Keratinocyte (primary cell): ENCODE data around the gene GPR32. TPM values are rescaled to one million over a fixed set of nuclear protein-coding genes. Genes with fewer than 3 reads are reported as not detected.
"Not testable (repeated sequence)": the region's sequence is repeated elsewhere in the genome, so short reads cannot be mapped to it uniquely, and the experiment has no call there.

ENCODE experiments used
- DNase-seq: peaks from one replicate; pipeline ENCODE4 v3.0.0-alpha.2; 2011; ENCODE audit warnings: low read depth, missing footprints, low spot score
- FAIRE-seq: peaks from 2 replicates; lab custom pipeline; 2011; peaks lifted over from hg19 to GRCh38; lab: Jason Lieb, UNC
- H2AFZ ChIP-seq: 2 replicates; pipeline ENCODE4 v1.6.0; 2012; ENCODE audit warnings: low read length, control low read depth, inconsistent platforms; ENCODE audit not compliant: control insufficient read depth
- H3K27ac ChIP-seq: 2 replicates; pipeline ENCODE4 v1.5.1; 2011; ENCODE audit warnings: low read length; ENCODE audit not compliant: control insufficient read depth, insufficient read depth
- H3K27me3 ChIP-seq: 3 replicates; pipeline ENCODE4 v1.6.0; 2011; ENCODE audit warnings: low read length; ENCODE audit not compliant: control insufficient read depth, insufficient read depth; ENCODE audit errors: extremely low read depth
- H3K36me3 ChIP-seq, 2 experiments: 2 replicates in 1 of 2; 3 replicates in 1 of 2; pipeline ENCODE4 v1.5.1; 2011; ENCODE audit warnings: low read length in 2 of 2, mild to moderate bottlenecking in 1 of 2; ENCODE audit not compliant: control insufficient read depth in 2 of 2, insufficient read depth in 2 of 2; ENCODE audit errors: extremely low read depth in 1 of 2
- H3K4me1 ChIP-seq: 3 replicates; pipeline ENCODE4 v1.5.1; 2011; ENCODE audit warnings: low read length; ENCODE audit not compliant: control insufficient read depth, insufficient read depth; ENCODE audit errors: extremely low read depth
- H3K4me2 ChIP-seq: 3 replicates; pipeline ENCODE4 v1.6.0; 2011; ENCODE audit warnings: low read depth, low read length; ENCODE audit not compliant: control insufficient read depth, insufficient read depth; ENCODE audit errors: extremely low read depth
- H3K4me3 ChIP-seq, 3 experiments: fragments of 200-600 bp in 1 of 3; sonication (generic) in 1 of 3; 2 replicates in 2 of 3; 3 replicates in 1 of 3; pipeline ENCODE4 v1.5.1; 2011 to 2016; ENCODE audit warnings: low read length in 3 of 3, mild to moderate bottlenecking in 3 of 3, control low read depth in 2 of 3, inconsistent platforms in 1 of 3, low read depth in 1 of 3, mixed read lengths in 1 of 3, mixed run types in 1 of 3, moderate library complexity in 1 of 3; ENCODE audit not compliant: control insufficient read depth in 2 of 3, insufficient read depth in 2 of 3; ENCODE audit errors: extremely low read depth in 1 of 3
- H3K79me2 ChIP-seq: 2 replicates; pipeline ENCODE4 v1.6.0; 2012; ENCODE audit warnings: low read length; ENCODE audit not compliant: control insufficient read depth, insufficient read depth
- H3K9ac ChIP-seq: 3 replicates; pipeline ENCODE4 v1.6.0; 2011; ENCODE audit warnings: low read length; ENCODE audit not compliant: control insufficient read depth, insufficient read depth; ENCODE audit errors: extremely low read depth
- H3K9me1 ChIP-seq: 3 replicates; pipeline ENCODE4 v1.6.0; 2011; ENCODE audit warnings: low read length; ENCODE audit not compliant: control insufficient read depth, insufficient read depth; ENCODE audit errors: extremely low read depth
- H3K9me3 ChIP-seq: 2 replicates; pipeline ENCODE4 v1.5.1; 2012; ENCODE audit warnings: low read depth, low read length; ENCODE audit not compliant: control insufficient read depth
- H4K20me1 ChIP-seq: 3 replicates; pipeline ENCODE4 v1.6.0; 2011; ENCODE audit warnings: low read length; ENCODE audit not compliant: control insufficient read depth, insufficient read depth; ENCODE audit errors: extremely low read depth
- EZH2 ChIP-seq: IDR thresholded peaks from one replicate; pipeline ENCODE4 v1.6.1; 2012; ENCODE audit warnings: inconsistent platforms, mild to moderate bottlenecking, low read length, moderate library complexity
- dilution Hi-C: fragments of 300-500 bp; cut with MboI; formaldehyde crosslinking; loops from one replicate; pipeline ENCODE4 v1.7.0; 2020; ENCODE audit warnings: low sequenced_read_pairs; ENCODE audit not compliant: extremely low pct_ligation_motif_present
- polyA plus RNA-seq, 5 experiments: library from polyadenylated mRNA; depleted of rRNA in 3 of 5; stranded (reverse) in 3 of 5; stranded (forward) in 1 of 5; unstranded in 1 of 5; fragments of >200 nt; gene quantifications; 1 replicate in 1 of 5; 2 replicates in 3 of 5; 3 replicates in 1 of 5; pipeline versions ENCODE4 v1.2.1 to v1.2.3, GENCODE V29; 2011 to 2012; ENCODE audit warnings: missing spikeins in 2 of 5, low read depth in 1 of 5, low replicate concordance in 1 of 5
- TF ChIP-seq, protein P1 (sequence below), 3 experiments: IDR thresholded peaks in 1 of 3; conservative IDR thresholded peaks in 1 of 3; optimal IDR thresholded peaks in 1 of 3; 2 replicates in 2 of 3; 3 replicates in 1 of 3; pipeline versions ENCODE3 to v1.5.1; 2011; ENCODE audit warnings: low read length in 3 of 3, mild to moderate bottlenecking in 3 of 3, moderate library complexity in 2 of 3, control low read depth in 1 of 3, inconsistent platforms in 1 of 3; ENCODE audit not compliant: insufficient read depth in 2 of 3; ENCODE audit errors: extremely low read depth in 1 of 3

Gene GPR32
- polyA plus RNA-seq, 1 donor (not counting 4 experiments of a cell fraction or from before 2014, with no cell fraction given), result not detected

DNA sequence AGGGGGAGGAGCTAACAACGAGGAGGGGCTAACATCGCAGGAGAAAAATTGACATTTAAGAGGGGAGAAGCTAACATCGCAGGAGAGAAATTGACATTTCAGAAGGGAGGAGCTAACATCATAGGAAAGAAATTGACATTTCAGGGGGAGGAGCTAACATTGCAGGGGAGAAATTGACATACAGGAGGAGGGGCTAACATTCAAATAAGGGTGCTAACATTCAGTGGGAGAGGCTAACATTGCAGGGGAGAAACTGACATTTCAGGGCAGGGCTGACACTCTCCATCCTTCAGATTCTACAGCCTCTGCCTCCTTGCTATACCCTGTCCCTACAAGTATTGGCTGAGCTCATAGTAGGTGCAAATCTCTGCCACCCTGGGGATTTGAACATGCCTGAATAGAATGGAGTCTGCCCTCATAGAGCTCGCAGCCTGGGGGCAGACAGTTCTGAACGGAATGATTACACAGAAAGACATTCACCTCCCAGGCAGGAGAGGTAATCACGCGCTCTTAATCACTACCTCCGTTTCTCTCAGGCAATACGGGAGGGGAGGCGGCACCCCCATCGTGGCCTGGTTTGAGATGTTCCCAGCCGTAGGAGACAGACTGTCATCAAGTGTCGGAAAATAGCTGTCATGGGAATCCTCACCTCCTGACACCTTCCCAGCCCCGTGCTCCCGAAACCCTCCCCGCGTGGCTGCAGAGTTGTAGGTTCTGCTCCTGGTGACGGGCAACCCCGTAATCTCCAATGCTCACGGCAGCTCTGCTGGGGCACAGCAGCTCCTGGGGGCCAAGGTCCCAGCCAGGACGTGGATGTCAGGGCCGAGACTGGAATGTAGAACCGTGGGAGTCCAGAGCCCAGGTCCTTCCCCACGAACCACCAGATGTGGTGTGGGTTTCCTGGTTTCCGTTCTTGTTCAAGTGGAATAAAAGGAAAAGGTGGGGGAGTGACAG, 9.5 kb downstream of the GPR32 start:
- TF ChIP-seq, protein P1, sequence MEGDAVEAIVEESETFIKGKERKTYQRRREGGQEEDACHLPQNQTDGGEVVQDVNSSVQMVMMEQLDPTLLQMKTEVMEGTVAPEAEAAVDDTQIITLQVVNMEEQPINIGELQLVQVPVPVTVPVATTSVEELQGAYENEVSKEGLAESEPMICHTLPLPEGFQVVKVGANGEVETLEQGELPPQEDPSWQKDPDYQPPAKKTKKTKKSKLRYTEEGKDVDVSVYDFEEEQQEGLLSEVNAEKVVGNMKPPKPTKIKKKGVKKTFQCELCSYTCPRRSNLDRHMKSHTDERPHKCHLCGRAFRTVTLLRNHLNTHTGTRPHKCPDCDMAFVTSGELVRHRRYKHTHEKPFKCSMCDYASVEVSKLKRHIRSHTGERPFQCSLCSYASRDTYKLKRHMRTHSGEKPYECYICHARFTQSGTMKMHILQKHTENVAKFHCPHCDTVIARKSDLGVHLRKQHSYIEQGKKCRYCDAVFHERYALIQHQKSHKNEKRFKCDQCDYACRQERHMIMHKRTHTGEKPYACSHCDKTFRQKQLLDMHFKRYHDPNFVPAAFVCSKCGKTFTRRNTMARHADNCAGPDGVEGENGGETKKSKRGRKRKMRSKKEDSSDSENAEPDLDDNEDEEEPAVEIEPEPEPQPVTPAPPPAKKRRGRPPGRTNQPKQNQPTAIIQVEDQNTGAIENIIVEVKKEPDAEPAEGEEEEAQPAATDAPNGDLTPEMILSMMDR (optimal IDR thresholded peaks at IDR 0.05 in 1 of 3, IDR thresholded peaks at IDR 0.05 in 1 of 3, conservative IDR thresholded peaks at IDR 0.05 in 1 of 3; ENCODE audit: extremely low read depth in 1 of 3, insufficient read depth in 2 of 3, low read length in 3 of 3), result no peak
- peak; percentile 62 for TF ChIP-seq EZH2
- no peak overlapping the region for H3K4me2 ChIP-seq
- no peak overlapping the region for H3K4me3 ChIP-seq
- H3K9ac ChIP-seq, result no peak overlapping the region
- no peaks in the 10 kb centered on the region for H3K9me1 ChIP-seq
- DNase-seq (no peak), FAIRE-seq (no peak)
- dilution Hi-C loops, result no loop called here
- H3K4me1 ChIP-seq, result no peaks in the 10 kb centered on the region
- H3K36me3 ChIP-seq, result no peaks in the 10 kb centered on the region
- H3K27me3 ChIP-seq, result peaks cover 43% of the 10 kb centered on the region
- H3K9me3 ChIP-seq, result no peaks in the 10 kb centered on the region
- H2AFZ ChIP-seq, result no peak overlapping the region
- no peaks in the 10 kb centered on the region for H4K20me1 ChIP-seq
- no peak overlapping the region for H3K27ac ChIP-seq
- H3K79me2 ChIP-seq, result no peaks in the 10 kb centered on the region

DNA sequence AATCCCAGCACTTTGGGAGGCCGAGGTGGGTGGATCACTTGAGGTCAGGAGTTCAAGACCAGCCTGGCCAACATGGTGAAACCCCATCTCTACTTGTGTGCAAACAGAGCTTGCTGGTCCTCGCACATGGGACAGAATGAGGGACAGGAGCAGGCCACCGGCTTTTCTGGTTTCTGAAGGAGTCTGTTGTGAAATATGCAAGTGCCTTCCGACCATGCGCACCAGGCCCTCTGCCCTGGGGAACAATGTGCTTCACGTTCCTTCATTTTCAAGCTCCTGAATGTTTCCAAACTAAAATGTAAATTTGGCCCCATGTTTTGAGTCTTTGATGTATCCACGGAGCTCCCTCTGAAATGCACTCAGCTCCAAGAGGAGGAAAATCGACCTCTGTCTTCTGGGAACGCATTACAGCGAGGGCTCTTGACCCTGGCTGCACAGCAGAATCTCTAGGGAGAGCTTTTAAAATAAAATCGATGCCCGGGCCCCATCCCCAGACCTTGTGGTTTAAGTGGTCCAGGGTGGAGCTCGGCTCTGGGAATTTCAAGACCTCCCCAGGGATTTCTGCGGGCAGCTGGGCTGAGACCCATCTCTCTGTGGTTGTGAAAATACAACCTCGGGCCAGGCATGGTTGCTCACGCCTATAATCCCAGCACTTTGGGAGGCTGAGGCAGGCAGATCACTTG, 10.6 kb downstream of the GPR32 start:
- Histone ChIP-seq H3K36me3 (no peaks in the 10 kb centered on the region), H3K79me2 (no peaks in the 10 kb centered on the region), H3K4me1 (no peaks in the 10 kb centered on the region), H3K9me1 (no peaks in the 10 kb centered on the region), H4K20me1 (no peaks in the 10 kb centered on the region), H3K27ac (no peak overlapping the region), H3K9ac (no peak overlapping the region), H3K4me2 (no peak overlapping the region), H3K4me3 (no peak overlapping the region), H3K9me3 (no peaks in the 10 kb centered on the region), H2AFZ (no peak overlapping the region), H3K27me3 (peaks cover 41% of the 10 kb centered on the region)
- FAIRE-seq, result no peak
- dilution Hi-C loops, result no loop called here
- DNase-seq, result no peak
- no peak for TF ChIP-seq EZH2
- TF ChIP-seq, protein P1 (optimal IDR thresholded peaks at IDR 0.05 in 1 of 3, IDR thresholded peaks at IDR 0.05 in 1 of 3, conservative IDR thresholded peaks at IDR 0.05 in 1 of 3; ENCODE audit: extremely low read depth in 1 of 3, insufficient read depth in 2 of 3, low read length in 3 of 3), result no peak

DNA sequence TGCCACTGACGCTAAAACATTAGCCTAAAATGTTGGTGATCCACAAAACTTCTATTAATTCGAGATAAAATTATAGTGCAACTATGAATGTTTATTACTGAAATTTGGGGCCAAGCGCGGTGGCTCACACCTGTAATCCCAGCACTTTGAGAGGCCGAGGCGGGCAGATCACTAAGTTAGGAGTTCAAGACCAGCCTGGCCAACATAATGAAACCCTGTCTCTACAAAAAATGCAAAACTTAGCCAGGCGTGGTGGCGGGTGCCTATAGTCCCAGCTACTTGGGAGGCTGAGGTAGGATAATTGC, 13.5 kb downstream of the GPR32 start:
- H3K9me1 ChIP-seq, H3K4me3 ChIP-seq, H2AFZ ChIP-seq, H3K27ac ChIP-seq, FAIRE-seq, H3K4me2 ChIP-seq, H4K20me1 ChIP-seq, H3K36me3 ChIP-seq, dilution Hi-C loops, H3K9me3 ChIP-seq, DNase-seq, H3K79me2 ChIP-seq, H3K9ac ChIP-seq, H3K4me1 ChIP-seq: not testable (repeated sequence)
- peaks cover 23% of the 10 kb centered on the region for H3K27me3 ChIP-seq
